Parathyroid adenoma (tissue), 2 donors: Measurements from ENCODE around the gene PIK3R1.
"Not testable (repeated sequence)": the region's sequence is repeated elsewhere in the genome, so short reads cannot be mapped to it uniquely, and the experiment has no call there.

Experiments
- H2AFZ ChIP-seq: fragments of 300-600 bp; sonication (generic); one replicate; pipeline ENCODE4 v1.7.0; 2017; ENCODE audit warnings: antibody characterized with exemption, mild to moderate bottlenecking
- H3K27ac ChIP-seq: fragments of 300-600 bp; sonication (generic); one replicate; pipeline ENCODE4 v1.7.0; 2017
- H3K27me3 ChIP-seq: fragments of 300-600 bp; sonication (generic); one replicate; pipeline ENCODE4 v1.7.0; 2017; ENCODE audit warnings: low read length; ENCODE audit not compliant: control insufficient read depth, insufficient read depth
- H3K36me3 ChIP-seq: fragments of 300-600 bp; sonication (generic); one replicate; pipeline ENCODE4 v1.7.0; 2017; ENCODE audit warnings: low read length; ENCODE audit not compliant: control insufficient read depth, insufficient read depth
- H3K4me1 ChIP-seq: fragments of 300-600 bp; sonication (generic); one replicate; pipeline ENCODE4 v1.7.0; 2017; ENCODE audit warnings: control low read depth
- H3K4me2 ChIP-seq: fragments of 300-600 bp; sonication (generic); one replicate; pipeline ENCODE4 v1.7.0; 2017; ENCODE audit warnings: low read length
- H3K4me3 ChIP-seq: fragments of 300-600 bp; sonication (generic); one replicate; pipeline ENCODE4 v1.7.0; 2017; ENCODE audit warnings: low read depth, low read length
- H3K79me2 ChIP-seq: fragments of 300-600 bp; sonication (generic); one replicate; pipeline ENCODE4 v1.7.0; 2017; ENCODE audit warnings: control low read depth
- H3K9ac ChIP-seq: fragments of 300-600 bp; sonication (generic); one replicate; pipeline ENCODE4 v1.7.0; 2017; ENCODE audit warnings: mild to moderate bottlenecking
- H3K9me3 ChIP-seq: fragments of 300-600 bp; sonication (generic); one replicate; pipeline ENCODE4 v1.7.0; 2017; ENCODE audit warnings: low read length; ENCODE audit not compliant: control insufficient read depth
- TF ChIP-seq, protein P1 (sequence below): fragments of 300-600 bp; sonication (generic); IDR thresholded peaks from one replicate; pipeline ENCODE4 v1.7.0; 2017; ENCODE audit warnings: antibody characterized with exemption, mild to moderate bottlenecking
- donor health status: primary hyperparathyroidism.

Gene PIK3R1

DNA sequence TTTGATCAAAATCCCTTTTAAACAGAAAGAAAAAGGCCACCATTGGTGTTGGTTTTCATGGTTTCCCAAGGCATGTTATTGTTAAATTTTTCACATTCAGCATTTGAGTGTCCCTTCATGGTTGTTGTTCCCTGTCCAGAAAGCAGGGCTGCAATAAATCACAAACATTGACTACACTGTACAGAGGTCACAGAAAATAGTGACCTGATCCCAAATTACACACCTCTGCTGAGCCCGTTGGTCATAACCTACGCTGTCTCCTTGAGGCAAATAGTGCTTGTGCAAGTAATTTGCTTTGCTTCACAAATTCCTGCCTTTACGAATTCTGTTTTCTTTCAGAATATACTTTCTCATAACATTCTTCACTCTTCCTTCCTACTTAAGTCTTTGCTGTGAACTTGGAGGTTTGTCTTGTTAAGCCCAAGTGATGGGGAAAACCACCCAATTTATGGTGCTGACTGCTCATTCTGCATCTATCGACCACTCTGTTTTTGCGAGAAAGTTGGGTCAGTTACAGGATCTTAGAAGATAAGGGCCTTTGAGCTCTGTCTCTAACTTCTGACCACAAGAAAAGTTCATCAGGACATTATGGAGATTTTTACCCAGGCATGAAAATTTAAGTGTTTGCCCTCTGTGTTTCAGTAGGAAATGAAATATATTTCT, 16.0 kb downstream of the PIK3R1 start:
- TF ChIP-seq, protein P1, sequence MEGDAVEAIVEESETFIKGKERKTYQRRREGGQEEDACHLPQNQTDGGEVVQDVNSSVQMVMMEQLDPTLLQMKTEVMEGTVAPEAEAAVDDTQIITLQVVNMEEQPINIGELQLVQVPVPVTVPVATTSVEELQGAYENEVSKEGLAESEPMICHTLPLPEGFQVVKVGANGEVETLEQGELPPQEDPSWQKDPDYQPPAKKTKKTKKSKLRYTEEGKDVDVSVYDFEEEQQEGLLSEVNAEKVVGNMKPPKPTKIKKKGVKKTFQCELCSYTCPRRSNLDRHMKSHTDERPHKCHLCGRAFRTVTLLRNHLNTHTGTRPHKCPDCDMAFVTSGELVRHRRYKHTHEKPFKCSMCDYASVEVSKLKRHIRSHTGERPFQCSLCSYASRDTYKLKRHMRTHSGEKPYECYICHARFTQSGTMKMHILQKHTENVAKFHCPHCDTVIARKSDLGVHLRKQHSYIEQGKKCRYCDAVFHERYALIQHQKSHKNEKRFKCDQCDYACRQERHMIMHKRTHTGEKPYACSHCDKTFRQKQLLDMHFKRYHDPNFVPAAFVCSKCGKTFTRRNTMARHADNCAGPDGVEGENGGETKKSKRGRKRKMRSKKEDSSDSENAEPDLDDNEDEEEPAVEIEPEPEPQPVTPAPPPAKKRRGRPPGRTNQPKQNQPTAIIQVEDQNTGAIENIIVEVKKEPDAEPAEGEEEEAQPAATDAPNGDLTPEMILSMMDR: no peak
- Histone ChIP-seq H3K4me1 (peaks cover 19% of the 10 kb centered on the region), H3K36me3 (no peaks in the 10 kb centered on the region), H3K9ac (no peak overlapping the region), H3K4me3 (no peak overlapping the region), H3K27me3 (no peaks in the 10 kb centered on the region), H2AFZ (no peak overlapping the region), H3K79me2 (peaks cover 51% of the 10 kb centered on the region), H3K4me2 (no peak overlapping the region), H3K27ac (no peak overlapping the region), H3K9me3 (no peaks in the 10 kb centered on the region)

DNA sequence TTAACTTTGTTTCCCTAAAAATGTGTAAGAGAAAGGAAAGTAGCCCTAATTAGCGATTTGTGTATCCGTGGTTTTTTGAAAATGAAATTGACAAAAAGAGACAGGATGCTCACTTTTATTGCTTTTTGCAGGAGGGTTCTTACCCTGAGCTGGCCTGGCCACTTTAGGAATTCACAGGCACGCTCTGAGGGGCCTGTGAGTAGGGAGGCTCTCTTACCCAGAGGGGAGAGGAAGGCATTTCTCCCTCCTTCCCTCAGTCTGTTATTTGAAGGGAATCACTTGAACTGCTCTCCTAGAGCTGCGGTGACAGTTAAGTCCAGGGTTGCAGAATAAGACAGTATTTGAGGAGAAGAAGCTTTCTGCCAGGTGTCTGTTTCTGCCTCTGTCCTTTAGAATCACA, 16.7 kb downstream of the PIK3R1 start:
- no peaks in the 10 kb centered on the region for H3K9me3 ChIP-seq
- TF ChIP-seq, protein P1: no peak

DNA sequence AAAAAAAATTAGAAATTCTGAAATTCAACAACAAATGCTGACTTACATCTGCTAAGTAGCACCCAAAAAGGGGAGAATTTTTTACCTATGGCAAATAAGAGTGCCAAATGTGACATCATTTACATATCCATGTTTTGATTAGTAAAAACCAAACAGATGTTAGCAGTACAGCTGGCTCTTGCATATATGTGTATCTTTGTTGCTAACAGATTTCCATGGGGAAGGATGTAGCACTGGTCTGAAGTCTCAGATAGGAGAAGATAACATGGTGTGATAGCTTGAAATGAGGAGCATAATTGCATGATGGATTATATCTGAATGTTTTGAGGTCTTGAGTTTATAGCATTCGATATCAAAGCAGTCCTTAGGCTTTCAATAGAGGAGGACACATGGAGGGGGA, 17.5 kb downstream of the PIK3R1 start:
- H3K9ac ChIP-seq: no peak overlapping the region
- no peaks in the 10 kb centered on the region for H3K9me3 ChIP-seq
- no peaks in the 10 kb centered on the region for H3K36me3 ChIP-seq
- H3K4me1 ChIP-seq: peaks cover 23% of the 10 kb centered on the region
- no peaks in the 10 kb centered on the region for H3K27me3 ChIP-seq
- H3K27ac ChIP-seq: no peak overlapping the region
- TF ChIP-seq, protein P1: no peak
- no peak overlapping the region for H2AFZ ChIP-seq
- no peak overlapping the region for H3K4me3 ChIP-seq
- H3K4me2 ChIP-seq: no peak overlapping the region
- H3K79me2 ChIP-seq: peaks cover 41% of the 10 kb centered on the region

More for the DNA sequence above, 16.7 kb downstream of the PIK3R1 start:
- H3K36me3 ChIP-seq: no peaks in the 10 kb centered on the region
- H3K79me2 ChIP-seq: peaks cover 47% of the 10 kb centered on the region
- H3K27me3 ChIP-seq: no peaks in the 10 kb centered on the region
- no peak overlapping the region for H2AFZ ChIP-seq
- no peak overlapping the region for H3K27ac ChIP-seq
- no peak overlapping the region for H3K4me2 ChIP-seq
- H3K9ac ChIP-seq: no peak overlapping the region
- H3K4me1 ChIP-seq: peaks cover 20% of the 10 kb centered on the region
- no peak overlapping the region for H3K4me3 ChIP-seq

DNA sequence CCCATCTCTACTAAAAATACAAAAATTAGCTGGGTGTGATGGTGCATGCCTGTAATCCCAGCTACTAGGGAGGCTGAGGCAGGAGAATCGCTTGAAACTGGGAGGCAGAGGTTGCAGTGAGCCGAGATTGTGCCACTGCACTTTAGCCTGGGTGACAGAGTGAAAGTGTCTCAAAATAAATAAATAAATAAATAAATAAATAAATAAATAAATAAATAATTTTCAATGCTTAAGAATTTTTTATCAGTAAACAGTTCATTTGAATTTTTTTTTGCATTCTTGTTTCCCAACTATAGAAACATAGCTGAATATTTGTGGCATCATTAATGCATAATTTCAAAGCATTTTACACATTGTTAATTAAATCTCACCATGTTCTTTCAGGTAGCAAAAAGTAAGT, 19.7 kb downstream of the PIK3R1 start:
- not testable (repeated sequence) for H3K27ac ChIP-seq, H2AFZ ChIP-seq, H3K27me3 ChIP-seq, H3K4me3 ChIP-seq, H3K4me2 ChIP-seq, H3K9me3 ChIP-seq, H3K36me3 ChIP-seq, H3K9ac ChIP-seq
- Histone ChIP-seq H3K79me2 (peaks cover 30% of the 10 kb centered on the region), H3K4me1 (peaks cover 20% of the 10 kb centered on the region)

DNA sequence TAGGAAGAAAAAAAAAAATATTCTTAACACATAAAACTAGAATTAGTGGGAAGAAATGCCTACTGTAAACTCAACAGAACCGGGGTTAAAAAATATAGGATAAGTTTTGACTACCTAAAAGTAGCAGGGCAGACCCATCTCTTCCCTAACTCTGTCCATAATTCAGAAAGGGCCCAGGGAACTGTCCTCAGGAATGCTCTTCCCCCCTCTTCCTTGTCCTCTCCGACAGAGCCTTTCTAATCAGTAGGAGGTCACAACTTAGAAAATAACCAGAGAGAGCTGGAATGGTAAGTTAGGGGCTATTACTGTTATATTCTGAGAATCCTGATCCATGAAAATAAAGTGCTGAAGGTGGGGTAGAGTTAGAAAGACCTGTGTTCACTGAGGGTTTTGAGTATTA, 22.2 kb downstream of the PIK3R1 start:
- Histone ChIP-seq H3K36me3 (no peaks in the 10 kb centered on the region), H3K27me3 (no peaks in the 10 kb centered on the region), H3K9ac (no peak overlapping the region), H3K9me3 (no peaks in the 10 kb centered on the region), H3K4me2 (no peak overlapping the region), H3K4me1 (peaks cover 10% of the 10 kb centered on the region), H3K79me2 (peaks cover 18% of the 10 kb centered on the region), H2AFZ (no peak overlapping the region), H3K4me3 (no peak overlapping the region), H3K27ac (no peak overlapping the region)
- TF ChIP-seq, protein P1: no peak
